ENCODE measurements around the gene TENT4B. TPM values are rescaled to one million over a fixed set of nuclear protein-coding genes. Genes with fewer than 3 reads are reported as not detected.

Gene TENT4B
- polyA plus RNA-seq, 2 of the 4 experiments (the other 2 are of a cell fraction): 12.2 to 19.4 TPM

DNA sequence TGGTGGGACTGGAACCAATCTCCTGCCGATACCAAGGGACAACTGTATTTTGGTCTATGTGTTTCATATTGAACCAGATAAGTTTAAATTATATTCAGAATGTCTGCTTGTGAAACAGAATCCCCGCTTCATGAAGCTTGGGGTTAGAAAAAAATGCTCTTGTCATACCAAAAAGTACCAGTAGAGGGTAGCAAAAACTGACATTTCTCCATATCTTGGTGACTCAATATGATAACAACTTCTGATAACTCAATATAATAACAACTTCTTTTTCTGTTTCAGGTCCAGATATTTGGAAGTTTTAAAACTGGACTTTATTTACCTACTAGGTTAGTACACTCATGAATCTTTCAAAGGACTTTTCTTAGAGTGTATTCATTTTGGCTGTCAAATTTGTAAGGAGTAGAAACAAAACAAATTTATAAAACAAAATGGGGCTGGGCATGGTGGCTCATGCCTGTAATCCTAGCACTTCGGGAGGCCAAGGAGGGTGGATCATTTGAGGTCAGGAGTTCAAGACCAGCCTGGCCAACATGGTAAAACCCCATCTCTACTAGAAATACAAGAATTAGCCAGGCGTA is 60.9 kb downstream of the TENT4B start:
- WGBS (ENCODE audit: missing lambda C conversion rate): 33% methylated on average over 4 of the region's 4 CpGs
- Histone ChIP-seq H3K4me1 (peaks cover 20% of the 10 kb centered on the region), H3K4me3 (no peak overlapping the region), H3K27ac (no peak overlapping the region), H3K9me3 (no peaks in the 10 kb centered on the region), H3K4me2 (no peak overlapping the region)
- ATAC-seq (peak in 1 of 2 experiments; percentile 54; a peak in 2 of 6 replicates), DNase-seq (ENCODE audit: low read depth in 1 of 2, low spot score in 1 of 2) (peak; percentile 52 to 56), FAIRE-seq (no peak)
- ChIA-PET CTCF (interaction anchor here (0.6 to 4.4 kb wide), 25 partner anchors 8 to 599 kb away, joined by 3 to 17 read pairs (median 4); no protein-coding TSS in a partner anchor), POLR2A (interaction anchor here (1.0 to 1.5 kb wide), 3 partner anchors 31 to 148 kb away, joined by 3 to 4 read pairs (median 4); partner anchors contain the start of gene HEATR3)
- TF ChIP-seq MYC (IDR thresholded peaks at IDR 0.05; ENCODE audit: borderline replicate concordance, low read length) (no peak), RARB (CRISPR knock-in tag; IDR thresholded peaks at IDR 0.05) (no peak), NPAS2 (CRISPR knock-in tag; IDR thresholded peaks at IDR 0.05; ENCODE audit: borderline replicate concordance) (no peak), RAD21 (conservative IDR thresholded peaks at IDR 0.05 in 1 of 2, IDR thresholded peaks at IDR 0.05 in 1 of 2) (peak; percentile 74 to 83), CEBPB (IDR thresholded peaks at IDR 0.05) (no peak), FOSB (CRISPR knock-in tag; IDR thresholded peaks at IDR 0.05) (no peak), HOXA7 (CRISPR knock-in tag; IDR thresholded peaks at IDR 0.05) (no peak), ZFP36 (IDR thresholded peaks at IDR 0.05; ENCODE audit: borderline replicate concordance, partially characterized antibody) (no peak), NR3C1 (IDR thresholded peaks at IDR 0.05) (no peak), ZSCAN20 (CRISPR knock-in tag; IDR thresholded peaks at IDR 0.05) (no peak), CBX8 (IDR thresholded peaks at IDR 0.05) (no peak), GATA3 (IDR thresholded peaks at IDR 0.05; ENCODE audit: borderline replicate concordance) (peak; percentile 42; the same call in 1 of the 2 replicates), POLR2AphosphoS2 (conservative IDR thresholded peaks at IDR 0.05; ENCODE audit: low read length) (no peak), JUN (IDR thresholded peaks at IDR 0.05) (no peak), HOXB13 (CRISPR knock-in tag; IDR thresholded peaks at IDR 0.05; ENCODE audit: low read depth) (no peak), SMC3 (IDR thresholded peaks at IDR 0.05) (peak; percentile 63), KDM1A (IDR thresholded peaks at IDR 0.05; ENCODE audit: low read depth) (no peak), CHD2 (IDR thresholded peaks at IDR 0.05; ENCODE audit: low read length, partially characterized antibody) (no peak), FOSL2 (IDR thresholded peaks at IDR 0.05) (no peak), FOSL2 (CRISPR knock-in tag; IDR thresholded peaks at IDR 0.05) (no peak), HOXB5 (CRISPR knock-in tag; IDR thresholded peaks at IDR 0.05) (no peak), ZC3H11A (IDR thresholded peaks at IDR 0.05) (no peak), BHLHE40 (IDR thresholded peaks at IDR 0.05; ENCODE audit: low read depth, low read length) (no peak)
- TF ChIP-seq, protein P1, sequence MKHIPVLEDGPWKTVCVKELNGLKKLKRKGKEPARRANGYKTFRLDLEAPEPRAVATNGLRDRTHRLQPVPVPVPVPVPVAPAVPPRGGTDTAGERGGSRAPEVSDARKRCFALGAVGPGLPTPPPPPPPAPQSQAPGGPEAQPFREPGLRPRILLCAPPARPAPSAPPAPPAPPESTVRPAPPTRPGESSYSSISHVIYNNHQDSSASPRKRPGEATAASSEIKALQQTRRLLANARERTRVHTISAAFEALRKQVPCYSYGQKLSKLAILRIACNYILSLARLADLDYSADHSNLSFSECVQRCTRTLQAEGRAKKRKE (CRISPR knock-in tag; IDR thresholded peaks at IDR 0.05; ENCODE audit: low read depth): no peak
- TF ChIP-seq, protein P2, sequence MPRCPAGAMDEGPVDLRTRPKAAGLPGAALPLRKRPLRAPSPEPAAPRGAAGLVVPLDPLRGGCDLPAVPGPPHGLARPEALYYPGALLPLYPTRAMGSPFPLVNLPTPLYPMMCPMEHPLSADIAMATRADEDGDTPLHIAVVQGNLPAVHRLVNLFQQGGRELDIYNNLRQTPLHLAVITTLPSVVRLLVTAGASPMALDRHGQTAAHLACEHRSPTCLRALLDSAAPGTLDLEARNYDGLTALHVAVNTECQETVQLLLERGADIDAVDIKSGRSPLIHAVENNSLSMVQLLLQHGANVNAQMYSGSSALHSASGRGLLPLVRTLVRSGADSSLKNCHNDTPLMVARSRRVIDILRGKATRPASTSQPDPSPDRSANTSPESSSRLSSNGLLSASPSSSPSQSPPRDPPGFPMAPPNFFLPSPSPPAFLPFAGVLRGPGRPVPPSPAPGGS (IDR thresholded peaks at IDR 0.05): no peak
- TF ChIP-seq, protein P3, sequence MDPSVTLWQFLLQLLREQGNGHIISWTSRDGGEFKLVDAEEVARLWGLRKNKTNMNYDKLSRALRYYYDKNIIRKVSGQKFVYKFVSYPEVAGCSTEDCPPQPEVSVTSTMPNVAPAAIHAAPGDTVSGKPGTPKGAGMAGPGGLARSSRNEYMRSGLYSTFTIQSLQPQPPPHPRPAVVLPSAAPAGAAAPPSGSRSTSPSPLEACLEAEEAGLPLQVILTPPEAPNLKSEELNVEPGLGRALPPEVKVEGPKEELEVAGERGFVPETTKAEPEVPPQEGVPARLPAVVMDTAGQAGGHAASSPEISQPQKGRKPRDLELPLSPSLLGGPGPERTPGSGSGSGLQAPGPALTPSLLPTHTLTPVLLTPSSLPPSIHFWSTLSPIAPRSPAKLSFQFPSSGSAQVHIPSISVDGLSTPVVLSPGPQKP (IDR thresholded peaks at IDR 0.05; ENCODE audit: low read depth, low read length): no peak
- TF ChIP-seq, protein P4, sequence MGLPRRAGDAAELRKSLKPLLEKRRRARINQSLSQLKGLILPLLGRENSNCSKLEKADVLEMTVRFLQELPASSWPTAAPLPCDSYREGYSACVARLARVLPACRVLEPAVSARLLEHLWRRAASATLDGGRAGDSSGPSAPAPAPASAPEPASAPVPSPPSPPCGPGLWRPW (IDR thresholded peaks at IDR 0.05): no peak
- TF ChIP-seq, protein P5, sequence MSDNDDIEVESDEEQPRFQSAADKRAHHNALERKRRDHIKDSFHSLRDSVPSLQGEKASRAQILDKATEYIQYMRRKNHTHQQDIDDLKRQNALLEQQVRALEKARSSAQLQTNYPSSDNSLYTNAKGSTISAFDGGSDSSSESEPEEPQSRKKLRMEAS (IDR thresholded peaks at IDR 0.05): no peak
- TF ChIP-seq, protein P6, sequence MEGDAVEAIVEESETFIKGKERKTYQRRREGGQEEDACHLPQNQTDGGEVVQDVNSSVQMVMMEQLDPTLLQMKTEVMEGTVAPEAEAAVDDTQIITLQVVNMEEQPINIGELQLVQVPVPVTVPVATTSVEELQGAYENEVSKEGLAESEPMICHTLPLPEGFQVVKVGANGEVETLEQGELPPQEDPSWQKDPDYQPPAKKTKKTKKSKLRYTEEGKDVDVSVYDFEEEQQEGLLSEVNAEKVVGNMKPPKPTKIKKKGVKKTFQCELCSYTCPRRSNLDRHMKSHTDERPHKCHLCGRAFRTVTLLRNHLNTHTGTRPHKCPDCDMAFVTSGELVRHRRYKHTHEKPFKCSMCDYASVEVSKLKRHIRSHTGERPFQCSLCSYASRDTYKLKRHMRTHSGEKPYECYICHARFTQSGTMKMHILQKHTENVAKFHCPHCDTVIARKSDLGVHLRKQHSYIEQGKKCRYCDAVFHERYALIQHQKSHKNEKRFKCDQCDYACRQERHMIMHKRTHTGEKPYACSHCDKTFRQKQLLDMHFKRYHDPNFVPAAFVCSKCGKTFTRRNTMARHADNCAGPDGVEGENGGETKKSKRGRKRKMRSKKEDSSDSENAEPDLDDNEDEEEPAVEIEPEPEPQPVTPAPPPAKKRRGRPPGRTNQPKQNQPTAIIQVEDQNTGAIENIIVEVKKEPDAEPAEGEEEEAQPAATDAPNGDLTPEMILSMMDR (IDR thresholded peaks at IDR 0.05): peak; percentile 73

Data from A549 (cell line).